Fibroblast of mammary gland (primary cell): ENCODE data around the gene ZNF490.
A peak's percentile ranks its signal among the peaks of the same experiment; 100 is the strongest.

Experiments
- DNase-seq: peaks from one replicate; pipeline ENCODE4 v3.0.0-alpha.2; 2010; ENCODE audit warnings: low read depth
- H3K4me3 ChIP-seq: 2 replicates; pipeline ENCODE4 v1.5.1; 2011; ENCODE audit warnings: low read depth, mild to moderate bottlenecking, low read length, moderate library complexity; ENCODE audit not compliant: control insufficient read depth
- TF ChIP-seq, protein P1 (sequence below): conservative IDR thresholded peaks from 2 replicates; pipeline ENCODE4 v1.5.1; 2011; ENCODE audit warnings: low read depth, low read length, inconsistent platforms; ENCODE audit not compliant: control insufficient read depth, insufficient read depth

ZNF490 gene

GRCh38 chr19:12610540-12611360 is at the start of gene ZNF490, which contains the start of gene ZNF791:
TSS of gene ZNF490 (minus strand) at chr19:12610813. CDS start at chr19:12610680, 133 bp downstream.
TSS of gene ZNF791 (plus strand) at chr19:12610920. CDS start at chr19:12611080, 160 bp downstream.
- TF ChIP-seq, protein P1, sequence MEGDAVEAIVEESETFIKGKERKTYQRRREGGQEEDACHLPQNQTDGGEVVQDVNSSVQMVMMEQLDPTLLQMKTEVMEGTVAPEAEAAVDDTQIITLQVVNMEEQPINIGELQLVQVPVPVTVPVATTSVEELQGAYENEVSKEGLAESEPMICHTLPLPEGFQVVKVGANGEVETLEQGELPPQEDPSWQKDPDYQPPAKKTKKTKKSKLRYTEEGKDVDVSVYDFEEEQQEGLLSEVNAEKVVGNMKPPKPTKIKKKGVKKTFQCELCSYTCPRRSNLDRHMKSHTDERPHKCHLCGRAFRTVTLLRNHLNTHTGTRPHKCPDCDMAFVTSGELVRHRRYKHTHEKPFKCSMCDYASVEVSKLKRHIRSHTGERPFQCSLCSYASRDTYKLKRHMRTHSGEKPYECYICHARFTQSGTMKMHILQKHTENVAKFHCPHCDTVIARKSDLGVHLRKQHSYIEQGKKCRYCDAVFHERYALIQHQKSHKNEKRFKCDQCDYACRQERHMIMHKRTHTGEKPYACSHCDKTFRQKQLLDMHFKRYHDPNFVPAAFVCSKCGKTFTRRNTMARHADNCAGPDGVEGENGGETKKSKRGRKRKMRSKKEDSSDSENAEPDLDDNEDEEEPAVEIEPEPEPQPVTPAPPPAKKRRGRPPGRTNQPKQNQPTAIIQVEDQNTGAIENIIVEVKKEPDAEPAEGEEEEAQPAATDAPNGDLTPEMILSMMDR = peak; percentile 3
- H3K4me3 ChIP-seq = peak within 1 kb of the TSS; percentile 94
- DNase-seq = peak; percentile 97

DNA sequence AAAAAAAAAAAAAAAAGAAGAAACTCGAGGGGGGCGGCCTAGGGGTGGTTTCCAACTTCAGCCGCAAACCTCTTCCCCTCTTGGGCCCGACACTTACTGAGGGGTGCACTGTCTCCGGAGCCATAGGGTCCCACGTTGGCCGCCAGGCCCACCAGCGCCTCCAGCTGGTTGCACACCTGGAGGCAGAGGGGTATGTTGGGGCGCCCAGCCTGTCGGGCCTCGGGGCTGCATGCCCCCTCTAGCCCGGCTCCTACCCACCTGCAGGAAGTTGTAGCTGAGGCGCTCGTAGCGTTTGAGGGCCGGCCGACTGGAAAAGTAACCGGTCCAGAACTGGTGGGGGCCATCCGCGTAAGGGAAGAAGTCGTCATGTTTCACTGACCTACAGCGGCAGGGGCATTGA is 47.4 kb upstream of the ZNF490 start:
- TF ChIP-seq, protein P1 = no peak
- no peak for DNase-seq
- no peak overlapping the region for H3K4me3 ChIP-seq

- TF ChIP-seq, protein P1 = no peak
- no peak for DNase-seq
- no peak overlapping the region for H3K4me3 ChIP-seq
These were observed 46.4 kb upstream of the ZNF490 start for GRCh38 chr19:12656899-12657571.

DNA sequence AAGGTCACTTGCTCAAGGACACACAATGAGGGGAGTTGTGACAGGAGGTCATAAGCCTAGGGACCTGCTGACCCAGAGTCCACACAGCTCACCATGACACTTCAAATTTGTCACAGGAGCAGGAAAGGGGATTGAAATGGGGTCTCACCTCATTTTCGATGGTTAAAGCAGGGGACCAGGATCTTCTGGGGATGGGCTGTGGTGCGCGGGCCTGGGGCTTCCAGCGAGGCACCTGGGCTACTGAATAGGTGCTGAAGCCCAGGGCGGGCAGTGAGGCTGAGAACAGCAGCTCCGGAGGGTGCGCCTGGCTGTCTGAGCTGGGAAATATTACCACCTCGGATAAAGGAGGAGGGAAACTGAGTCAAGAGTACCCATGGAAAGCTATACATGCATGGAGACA is 44.9 kb upstream of the ZNF490 start:
- no peak for DNase-seq
- TF ChIP-seq, protein P1 = no peak
- no peak overlapping the region for H3K4me3 ChIP-seq

- no peak for DNase-seq
- H3K4me3 ChIP-seq = no peak overlapping the region
- TF ChIP-seq, protein P1 = no peak
These were observed 41.6 kb upstream of the ZNF490 start for GRCh38 chr19:12652219-12652618.

- DNase-seq = no peak
- no peak overlapping the region for H3K4me3 ChIP-seq
- TF ChIP-seq, protein P1 = no peak
These were observed 39.3 kb upstream of the ZNF490 start for GRCh38 chr19:12649941-12650340.
